Measurements from ENCODE around the gene DSP. TPM values are rescaled to one million over a fixed set of nuclear protein-coding genes. Genes with fewer than 3 reads are reported as not detected.

Gene DSP
- total and polyA plus RNA-seq, 2 experiments from 2014 or later, result 73.7 to 156 TPM

DNA sequence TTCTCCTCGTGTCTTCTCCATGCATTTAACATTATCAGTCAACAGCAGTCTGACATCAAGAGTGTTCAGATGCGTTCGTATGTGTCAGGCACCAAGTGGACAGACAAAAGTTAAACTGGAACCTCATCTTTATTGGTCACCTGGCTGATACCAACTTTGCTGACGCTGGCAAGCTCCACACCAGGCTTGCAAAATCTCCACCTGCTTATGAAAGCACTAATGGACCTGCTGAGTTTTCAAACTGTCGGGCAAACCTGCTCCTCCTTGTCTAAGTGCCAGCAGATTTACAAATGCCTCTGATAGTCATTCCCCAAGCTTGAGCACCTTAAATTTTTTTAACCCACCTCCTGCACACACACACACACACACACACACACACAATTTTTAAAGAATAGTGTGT, 27.9 kb upstream of the DSP start:
- Histone ChIP-seq H3K36me3 (replicated peaks; ENCODE audit: insufficient read depth, low read depth) (no peaks in the 10 kb centered on the region), H3K27ac (no peak overlapping the region), H3K27me3 (no peaks in the 10 kb centered on the region), H3K9me2 (replicated peaks; ENCODE audit: insufficient read depth) (no peaks in the 10 kb centered on the region), H3K79me2 (no peaks in the 10 kb centered on the region), H3K4me2 (no peak overlapping the region), H3K4me1 (ENCODE audit: insufficient read depth) (no peaks in the 10 kb centered on the region), H2AFZ (no peak overlapping the region), H4K20me1 (ENCODE audit: insufficient read depth, poor library complexity, severe bottlenecking) (no peaks in the 10 kb centered on the region), H3K4me3 (no peak overlapping the region), H3K9me3 (ENCODE audit: low read depth) (no peaks in the 10 kb centered on the region)
- WGBS (ENCODE audit: low lambda C conversion rate, missing lambda C conversion rate), result 83% methylated on average over 5 of the region's 5 CpGs
- TF ChIP-seq EZH2 (IDR thresholded peaks at IDR 0.05; ENCODE audit: borderline replicate concordance), result no peak
- TF ChIP-seq EZH2phosphoT487 (IDR thresholded peaks at IDR 0.05; ENCODE audit: low read depth, severe bottlenecking, unreplicated experiment), result no peak
- TF ChIP-seq, protein P1, sequence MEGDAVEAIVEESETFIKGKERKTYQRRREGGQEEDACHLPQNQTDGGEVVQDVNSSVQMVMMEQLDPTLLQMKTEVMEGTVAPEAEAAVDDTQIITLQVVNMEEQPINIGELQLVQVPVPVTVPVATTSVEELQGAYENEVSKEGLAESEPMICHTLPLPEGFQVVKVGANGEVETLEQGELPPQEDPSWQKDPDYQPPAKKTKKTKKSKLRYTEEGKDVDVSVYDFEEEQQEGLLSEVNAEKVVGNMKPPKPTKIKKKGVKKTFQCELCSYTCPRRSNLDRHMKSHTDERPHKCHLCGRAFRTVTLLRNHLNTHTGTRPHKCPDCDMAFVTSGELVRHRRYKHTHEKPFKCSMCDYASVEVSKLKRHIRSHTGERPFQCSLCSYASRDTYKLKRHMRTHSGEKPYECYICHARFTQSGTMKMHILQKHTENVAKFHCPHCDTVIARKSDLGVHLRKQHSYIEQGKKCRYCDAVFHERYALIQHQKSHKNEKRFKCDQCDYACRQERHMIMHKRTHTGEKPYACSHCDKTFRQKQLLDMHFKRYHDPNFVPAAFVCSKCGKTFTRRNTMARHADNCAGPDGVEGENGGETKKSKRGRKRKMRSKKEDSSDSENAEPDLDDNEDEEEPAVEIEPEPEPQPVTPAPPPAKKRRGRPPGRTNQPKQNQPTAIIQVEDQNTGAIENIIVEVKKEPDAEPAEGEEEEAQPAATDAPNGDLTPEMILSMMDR (IDR thresholded peaks at IDR 0.05; ENCODE audit: poor library complexity), result no peak
- no peak for DNase-seq (ENCODE audit: low spot score)

DNA sequence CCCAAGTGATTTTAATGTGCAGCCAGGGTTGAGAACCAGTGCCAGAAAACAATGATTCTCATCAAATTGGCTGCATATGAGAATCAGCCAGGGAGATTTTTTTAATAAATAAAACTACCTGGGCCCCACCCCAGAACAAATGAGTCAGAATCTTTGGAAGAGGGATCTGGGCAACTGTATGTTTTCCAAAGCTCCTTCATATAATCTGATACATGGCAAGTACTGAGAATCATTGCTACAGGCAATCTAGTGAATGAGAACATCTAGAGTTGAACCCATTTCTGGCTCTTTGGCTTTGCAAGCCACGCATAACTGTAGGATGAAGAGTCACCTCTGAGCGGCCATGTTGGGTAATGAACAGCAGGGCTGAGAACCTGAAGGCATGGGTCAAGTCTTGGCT, 26.1 kb upstream of the DSP start:
- 94% methylated on average over 2 of the region's 2 CpGs for WGBS (ENCODE audit: low lambda C conversion rate, missing lambda C conversion rate)
- Histone ChIP-seq H3K36me3 (replicated peaks; ENCODE audit: insufficient read depth, low read depth) (no peaks in the 10 kb centered on the region), H4K20me1 (ENCODE audit: insufficient read depth, poor library complexity, severe bottlenecking) (no peaks in the 10 kb centered on the region), H3K27ac (no peak overlapping the region), H3K79me2 (no peaks in the 10 kb centered on the region), H3K9me2 (replicated peaks; ENCODE audit: insufficient read depth) (no peaks in the 10 kb centered on the region), H2AFZ (no peak overlapping the region), H3K4me1 (ENCODE audit: insufficient read depth) (no peaks in the 10 kb centered on the region), H3K4me3 (no peak overlapping the region), H3K4me2 (no peak overlapping the region), H3K9me3 (ENCODE audit: low read depth) (no peaks in the 10 kb centered on the region), H3K27me3 (no peaks in the 10 kb centered on the region)
- no peak for DNase-seq (ENCODE audit: low spot score)
- no peak for TF ChIP-seq EZH2 (IDR thresholded peaks at IDR 0.05; ENCODE audit: borderline replicate concordance)
- TF ChIP-seq, protein P1 (IDR thresholded peaks at IDR 0.05; ENCODE audit: poor library complexity), result no peak
- no peak for TF ChIP-seq EZH2phosphoT487 (IDR thresholded peaks at IDR 0.05; ENCODE audit: low read depth, severe bottlenecking, unreplicated experiment)

DNA sequence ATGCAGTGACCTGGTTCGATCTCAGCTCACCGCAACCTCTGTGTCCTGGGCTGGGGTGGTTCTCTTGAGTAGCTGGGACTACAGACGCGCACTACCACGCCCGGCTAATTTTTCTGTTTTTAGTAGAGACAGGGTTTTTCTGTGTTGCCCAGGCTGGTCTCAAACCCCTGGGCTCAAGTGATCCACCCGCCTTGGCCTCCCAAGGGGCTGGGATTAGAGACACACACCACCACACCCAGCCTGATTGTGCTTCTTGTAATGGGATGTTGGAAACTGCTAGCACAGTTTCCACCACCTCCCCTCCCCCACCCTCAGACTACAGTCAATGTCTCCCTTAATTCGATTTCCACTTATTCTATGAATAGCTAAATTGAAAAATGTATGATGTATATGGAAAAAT, 22.6 kb upstream of the DSP start:
- Histone ChIP-seq H3K27ac (no peak overlapping the region), H3K36me3 (replicated peaks; ENCODE audit: insufficient read depth, low read depth) (no peaks in the 10 kb centered on the region), H4K20me1 (ENCODE audit: insufficient read depth, poor library complexity, severe bottlenecking) (no peaks in the 10 kb centered on the region), H3K79me2 (no peaks in the 10 kb centered on the region), H3K4me1 (ENCODE audit: insufficient read depth) (no peaks in the 10 kb centered on the region), H3K27me3 (no peaks in the 10 kb centered on the region), H3K9me3 (ENCODE audit: low read depth) (no peaks in the 10 kb centered on the region), H2AFZ (no peak overlapping the region), H3K4me2 (no peak overlapping the region), H3K9me2 (replicated peaks; ENCODE audit: insufficient read depth) (no peaks in the 10 kb centered on the region), H3K4me3 (no peak overlapping the region)
- DNase-seq (ENCODE audit: low spot score), result no peak
- TF ChIP-seq, protein P1 (IDR thresholded peaks at IDR 0.05; ENCODE audit: poor library complexity), result no peak
- no peak for TF ChIP-seq EZH2phosphoT487 (IDR thresholded peaks at IDR 0.05; ENCODE audit: low read depth, severe bottlenecking, unreplicated experiment)
- no peak for TF ChIP-seq EZH2 (IDR thresholded peaks at IDR 0.05; ENCODE audit: borderline replicate concordance)
- WGBS (ENCODE audit: low lambda C conversion rate, missing lambda C conversion rate), result 92% methylated on average over 8 of the region's 8 CpGs

DNA sequence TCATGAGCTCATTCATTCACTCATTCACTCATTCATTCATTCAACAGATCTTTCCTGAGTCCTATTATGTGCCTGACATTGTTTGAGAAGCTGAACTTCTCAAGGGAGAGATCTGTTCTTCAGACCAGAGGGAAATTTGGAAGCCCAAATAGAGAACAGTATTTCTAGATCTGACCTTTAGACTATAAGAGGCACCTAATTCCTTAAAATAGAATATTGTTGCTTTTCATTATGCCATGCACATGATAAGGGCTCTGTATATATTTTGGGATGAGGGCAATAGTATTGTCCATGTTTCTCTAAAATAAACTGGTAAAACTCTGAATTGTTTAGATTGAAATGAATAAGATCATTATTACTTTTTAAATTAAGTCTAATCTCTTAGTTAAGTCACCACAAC, 18.6 kb upstream of the DSP start:
- H3K9me3 ChIP-seq (ENCODE audit: low read depth), result no peaks in the 10 kb centered on the region
- no peak overlapping the region for H2AFZ ChIP-seq
- H3K4me2 ChIP-seq, result no peak overlapping the region
- no peak for DNase-seq (ENCODE audit: low spot score)
- H3K27me3 ChIP-seq, result no peaks in the 10 kb centered on the region
- TF ChIP-seq EZH2 (IDR thresholded peaks at IDR 0.05; ENCODE audit: borderline replicate concordance) (no peak), EZH2phosphoT487 (IDR thresholded peaks at IDR 0.05; ENCODE audit: low read depth, severe bottlenecking, unreplicated experiment) (no peak)
- TF ChIP-seq, protein P1 (IDR thresholded peaks at IDR 0.05; ENCODE audit: poor library complexity), result no peak
- H3K36me3 ChIP-seq (replicated peaks; ENCODE audit: insufficient read depth, low read depth), result no peaks in the 10 kb centered on the region
- no peak overlapping the region for H3K27ac ChIP-seq
- H3K4me1 ChIP-seq (ENCODE audit: insufficient read depth), result no peaks in the 10 kb centered on the region
- no peaks in the 10 kb centered on the region for H4K20me1 ChIP-seq (ENCODE audit: insufficient read depth, poor library complexity, severe bottlenecking)
- no peak overlapping the region for H3K4me3 ChIP-seq
- no peaks in the 10 kb centered on the region for H3K9me2 ChIP-seq (replicated peaks; ENCODE audit: insufficient read depth)
- no peaks in the 10 kb centered on the region for H3K79me2 ChIP-seq

All from hepatocyte (in vitro differentiated cells).